ENCODE data around the gene CD8B2. TPM values are rescaled to one million over a fixed set of nuclear protein-coding genes. Genes with fewer than 3 reads are reported as not detected.
A peak's percentile ranks its signal among the peaks of the same experiment; 100 is the strongest.
"Not testable (repeated sequence)": the region's sequence is repeated elsewhere in the genome, so short reads cannot be mapped to it uniquely, and the experiment has no call there.

The CD8B2 gene
- not detected for polyA plus RNA-seq (ENCODE audit: low read depth in 6 of 6)

DNA sequence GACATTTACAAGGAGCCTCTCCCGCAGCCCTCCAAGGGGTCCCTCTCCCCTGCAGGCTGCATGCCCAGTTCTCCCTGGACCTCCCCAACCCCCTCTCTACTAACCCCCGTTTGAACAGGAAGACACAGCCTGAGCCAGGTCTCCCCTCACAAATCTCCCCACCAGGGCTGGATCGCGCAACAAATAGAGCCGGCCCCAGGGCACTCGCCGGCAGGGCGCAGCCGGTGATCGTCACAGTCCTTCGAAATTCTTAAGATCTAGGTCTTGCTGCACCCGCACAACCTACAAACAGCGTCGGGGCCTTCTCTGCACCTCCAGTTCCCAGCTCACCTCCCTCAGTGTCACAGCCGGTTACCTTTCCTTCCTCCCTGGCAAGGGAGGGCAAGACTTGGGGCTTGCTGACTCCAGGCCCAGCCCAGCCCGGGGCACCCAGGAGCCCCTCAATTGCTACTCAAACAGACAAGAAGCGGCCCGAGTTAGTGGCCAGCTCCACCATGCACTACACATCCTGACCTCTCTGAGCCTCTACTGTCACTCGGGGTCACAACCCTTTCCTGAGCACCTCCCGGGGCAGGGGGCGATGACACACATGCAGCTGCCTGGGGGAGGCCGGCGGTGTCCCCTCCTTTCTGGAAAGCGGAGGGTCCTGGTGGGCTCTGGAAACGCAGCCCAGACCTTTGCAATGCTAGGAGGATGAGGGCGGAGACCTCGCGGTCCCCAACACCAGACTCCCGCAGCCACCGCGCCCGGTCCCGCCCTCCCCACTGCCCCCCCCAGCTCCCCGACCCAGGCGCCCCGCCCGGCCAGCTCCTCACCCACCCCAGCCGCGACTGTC lies at the start of gene CD8B2:
Gene CD8B2, plus strand, starts transcription at position 814 of the 835 bp plus-strand sequence. CDS start 63 bp downstream, outside the sequence.
- peaks cover 8 to 23% (median 9%) of the 10 kb centered on the region in 3 donors for H3K27me3 Mint-ChIP-seq
- not testable (repeated sequence) for H3K27ac Mint-ChIP-seq; DNase-seq; H3K36me3 Mint-ChIP-seq; H3K4me3 Mint-ChIP-seq; ATAC-seq (ENCODE audit: low read depth in 2 of 2); H3K9me3 Mint-ChIP-seq; H3K4me1 Mint-ChIP-seq

- not testable (repeated sequence) for H3K9me3 Mint-ChIP-seq; DNase-seq; H3K27ac Mint-ChIP-seq; H3K4me3 Mint-ChIP-seq; H3K27me3 Mint-ChIP-seq; H3K36me3 Mint-ChIP-seq; ATAC-seq (ENCODE audit: low read depth in 2 of 2); H3K4me1 Mint-ChIP-seq
Observed at GRCh38 chr2:106461882-106462281, 25.3 kb upstream of the CD8B2 start.

- not testable (repeated sequence) for DNase-seq; H3K27ac Mint-ChIP-seq; H3K9me3 Mint-ChIP-seq; H3K4me1 Mint-ChIP-seq; H3K36me3 Mint-ChIP-seq; H3K4me3 Mint-ChIP-seq; ATAC-seq (ENCODE audit: low read depth in 2 of 2); H3K27me3 Mint-ChIP-seq
Observed at GRCh38 chr2:106467516-106467915, 19.6 kb upstream of the CD8B2 start.

GRCh38 chr2:106468107-106468506 lies 19.1 kb upstream of the CD8B2 start, which contains the start of gene RGPD3:
Gene RGPD3, minus strand, starts transcription at chr2:106468413. Its CDS starts 125 bp downstream, at chr2:106468288.
- DNase-seq; ATAC-seq (ENCODE audit: low read depth in 2 of 2); H3K36me3 Mint-ChIP-seq; H3K9me3 Mint-ChIP-seq; H3K27me3 Mint-ChIP-seq; H3K4me1 Mint-ChIP-seq; H3K27ac Mint-ChIP-seq; H3K4me3 Mint-ChIP-seq: not testable (repeated sequence)

DNA sequence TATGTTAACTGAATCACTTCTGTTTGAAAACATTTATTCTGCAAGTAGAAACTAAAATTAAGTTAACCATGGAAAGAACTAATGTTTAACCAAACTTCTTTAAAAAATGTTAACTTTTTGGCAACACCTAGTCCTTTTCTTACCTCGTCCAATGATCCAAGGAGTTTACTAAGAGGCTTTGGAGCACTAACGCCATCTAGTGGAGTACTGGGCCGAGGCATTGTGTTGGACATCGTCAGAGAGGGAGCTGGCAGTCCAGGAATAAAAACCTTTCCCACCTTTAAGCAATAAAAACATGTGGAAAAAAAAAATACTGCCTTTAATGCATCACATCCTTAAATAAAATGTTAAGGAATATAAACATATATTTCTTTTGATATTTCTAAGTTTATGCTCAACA lies 16.5 kb upstream of the CD8B2 start:
- ATAC-seq (ENCODE audit: low read depth in 2 of 2), result peak in 1 of 2 donors; percentile 43

GRCh38 chr2:106477647-106478046 lies 9.5 kb upstream of the CD8B2 start:
- H3K27me3 Mint-ChIP-seq; DNase-seq; ATAC-seq (ENCODE audit: low read depth in 2 of 2); H3K27ac Mint-ChIP-seq; H3K4me1 Mint-ChIP-seq; H3K36me3 Mint-ChIP-seq; H3K9me3 Mint-ChIP-seq; H3K4me3 Mint-ChIP-seq: not testable (repeated sequence)

More for the DNA sequence above, 16.5 kb upstream of the CD8B2 start:
- H3K9me3 Mint-ChIP-seq, H3K27me3 Mint-ChIP-seq, H3K4me3 Mint-ChIP-seq, H3K4me1 Mint-ChIP-seq, H3K27ac Mint-ChIP-seq, DNase-seq, H3K36me3 Mint-ChIP-seq: not testable (repeated sequence)

- not testable (repeated sequence) for DNase-seq; H3K27me3 Mint-ChIP-seq; H3K9me3 Mint-ChIP-seq; ATAC-seq (ENCODE audit: low read depth in 2 of 2); H3K27ac Mint-ChIP-seq; H3K4me3 Mint-ChIP-seq; H3K36me3 Mint-ChIP-seq; H3K4me1 Mint-ChIP-seq
Observed at GRCh38 chr2:106479563-106479962, 7.6 kb upstream of the CD8B2 start.

DNA sequence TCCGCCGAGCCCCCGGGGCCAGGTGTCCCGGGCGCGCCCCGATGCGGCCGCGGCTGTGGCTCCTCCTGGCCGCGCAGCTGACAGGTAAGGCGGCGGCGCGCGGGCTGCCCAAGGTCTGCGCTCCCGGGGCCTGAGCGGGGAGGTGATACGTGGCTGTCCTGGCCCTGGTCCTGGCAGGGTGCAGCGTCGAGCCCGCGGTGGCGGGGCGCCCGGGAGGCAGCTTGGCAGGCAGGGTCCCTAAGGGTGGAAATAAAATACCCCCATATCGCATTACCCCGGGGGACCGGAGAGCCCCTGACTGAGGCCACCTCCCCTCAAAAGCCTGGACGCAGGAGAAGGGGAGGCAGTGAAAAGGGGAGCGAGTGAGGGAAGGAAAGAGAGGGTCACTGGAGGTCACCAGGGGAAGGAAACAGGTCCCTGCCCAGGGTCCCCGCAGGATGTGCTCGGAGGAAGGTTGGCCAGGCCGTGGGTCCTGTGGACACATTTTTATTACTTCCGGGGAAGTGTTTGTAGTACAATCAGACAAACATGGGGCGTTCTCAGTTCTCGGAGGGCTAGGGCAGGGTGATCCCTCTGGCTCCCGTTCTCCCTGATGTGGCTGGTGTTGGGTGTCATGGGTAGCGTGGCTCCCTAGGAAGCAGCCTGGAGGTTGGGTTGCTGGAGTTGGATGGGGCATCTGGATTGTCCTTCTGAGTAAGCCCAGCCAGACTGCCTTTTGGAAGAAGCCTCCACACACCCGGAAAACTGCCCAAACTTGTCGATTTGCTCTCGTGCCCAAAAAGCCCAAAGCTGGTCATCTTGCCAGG lies 425 bp downstream of the CD8B2 start:
- H3K9me3 Mint-ChIP-seq; H3K27ac Mint-ChIP-seq; DNase-seq; ATAC-seq (ENCODE audit: low read depth in 2 of 2); H3K4me1 Mint-ChIP-seq; H3K4me3 Mint-ChIP-seq; H3K36me3 Mint-ChIP-seq: not testable (repeated sequence)
- peaks cover 8 to 23% (median 9%) of the 10 kb centered on the region in 3 donors for H3K27me3 Mint-ChIP-seq

DNA sequence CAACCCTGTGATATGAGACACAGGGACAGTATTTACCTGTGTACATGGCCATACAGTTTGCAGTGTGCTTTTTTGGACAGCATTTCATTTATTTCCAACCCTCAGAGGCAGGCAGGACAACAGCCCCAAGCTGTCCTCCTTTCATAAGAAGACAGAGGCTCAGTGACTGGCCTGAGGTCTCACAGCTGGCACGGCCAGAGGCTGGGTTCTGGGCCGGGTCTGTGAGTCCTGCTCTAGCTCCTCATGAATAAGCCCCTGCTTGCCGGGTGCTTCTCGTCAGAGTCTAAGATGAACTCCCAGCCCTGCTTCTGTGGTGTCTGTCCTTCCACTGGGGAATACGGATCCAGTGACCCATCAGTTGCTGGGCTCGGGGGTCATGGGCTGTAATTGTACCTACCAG lies 2.5 kb downstream of the CD8B2 start:
- not testable (repeated sequence) for H3K27ac Mint-ChIP-seq; H3K4me1 Mint-ChIP-seq; ATAC-seq (ENCODE audit: low read depth in 2 of 2); DNase-seq; H3K36me3 Mint-ChIP-seq; H3K9me3 Mint-ChIP-seq; H3K4me3 Mint-ChIP-seq
- peaks cover 5 to 20% (median 8%) of the 10 kb centered on the region in 3 donors for H3K27me3 Mint-ChIP-seq

GRCh38 chr2:106492399-106492798 lies 5.2 kb downstream of the CD8B2 start:
- not testable (repeated sequence) for H3K9me3 Mint-ChIP-seq; H3K4me1 Mint-ChIP-seq; ATAC-seq (ENCODE audit: low read depth in 2 of 2); DNase-seq; H3K36me3 Mint-ChIP-seq; H3K4me3 Mint-ChIP-seq; H3K27ac Mint-ChIP-seq
- peaks cover 0 to 11% (median 3%) of the 10 kb centered on the region in 3 donors for H3K27me3 Mint-ChIP-seq

DNA sequence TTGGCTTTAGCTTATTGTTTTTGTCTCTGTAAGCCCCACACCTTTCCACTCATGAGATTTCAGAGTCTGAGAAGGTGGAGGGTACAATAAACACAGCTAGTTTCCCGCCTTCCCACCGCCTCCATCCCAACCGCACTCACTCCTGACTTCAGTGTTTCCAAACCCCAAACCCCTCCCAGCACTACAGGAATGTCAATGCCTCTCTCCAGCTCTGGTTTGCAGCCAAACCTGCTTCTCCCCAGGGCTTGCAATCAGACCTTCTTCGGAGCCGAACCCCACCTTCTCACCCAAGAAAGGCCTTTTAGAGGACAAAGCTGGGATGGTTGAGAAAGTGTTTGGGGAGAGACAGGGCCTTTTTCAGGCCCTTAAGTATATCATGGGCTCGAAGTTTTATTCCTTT lies 5.7 kb downstream of the CD8B2 start:
- peaks cover 0 to 11% (median 3%) of the 10 kb centered on the region in 3 donors for H3K27me3 Mint-ChIP-seq
- H3K27ac Mint-ChIP-seq; H3K4me3 Mint-ChIP-seq; H3K36me3 Mint-ChIP-seq; ATAC-seq (ENCODE audit: low read depth in 2 of 2); DNase-seq; H3K9me3 Mint-ChIP-seq; H3K4me1 Mint-ChIP-seq: not testable (repeated sequence)

DNA sequence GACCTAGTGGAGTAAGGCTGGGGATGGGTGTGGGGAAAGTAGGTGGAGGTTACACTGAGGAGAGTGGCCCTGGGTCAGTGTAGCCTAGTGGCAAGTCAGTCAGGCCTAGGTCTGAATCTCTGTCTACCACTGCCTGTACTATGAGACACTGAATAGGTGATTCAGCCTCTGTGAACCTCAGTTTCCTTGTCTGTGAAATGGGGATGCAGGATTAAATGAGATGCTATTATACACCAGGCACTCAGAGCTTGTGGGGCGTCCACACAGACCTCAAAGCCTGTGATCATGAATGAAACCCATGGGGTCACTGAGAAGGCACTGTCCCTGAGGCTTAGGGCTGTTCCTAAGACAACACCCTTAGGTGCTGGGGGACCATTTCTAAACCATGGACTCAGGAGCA lies 11.4 kb downstream of the CD8B2 start:
- DNase-seq; H3K4me1 Mint-ChIP-seq; H3K27me3 Mint-ChIP-seq; ATAC-seq (ENCODE audit: low read depth in 2 of 2); H3K27ac Mint-ChIP-seq; H3K36me3 Mint-ChIP-seq; H3K4me3 Mint-ChIP-seq; H3K9me3 Mint-ChIP-seq: not testable (repeated sequence)

GRCh38 chr2:106500350-106500749 lies 13.2 kb downstream of the CD8B2 start:
- not testable (repeated sequence) for H3K27me3 Mint-ChIP-seq, H3K36me3 Mint-ChIP-seq, DNase-seq

GRCh38 chr2:106502351-106502750 lies 15.2 kb downstream of the CD8B2 start:
- not testable (repeated sequence) for ATAC-seq (ENCODE audit: low read depth in 2 of 2); H3K27ac Mint-ChIP-seq; H3K4me3 Mint-ChIP-seq; H3K36me3 Mint-ChIP-seq; DNase-seq; H3K9me3 Mint-ChIP-seq; H3K27me3 Mint-ChIP-seq; H3K4me1 Mint-ChIP-seq

More at GRCh38 chr2:106500350-106500749, 13.2 kb downstream of the CD8B2 start:
- H3K4me1 Mint-ChIP-seq; H3K4me3 Mint-ChIP-seq; H3K9me3 Mint-ChIP-seq; H3K27ac Mint-ChIP-seq; ATAC-seq (ENCODE audit: low read depth in 2 of 2): not testable (repeated sequence)
